K562 (cell line): ENCODE data around the gene SLC13A4. TPM values are rescaled to one million over a fixed set of nuclear protein-coding genes. Genes with fewer than 3 reads are reported as not detected.

Experiments used
- CAMTA2 ChIP-seq: fragments of 250-450 bp; sonication (Bioruptor Pico); conservative IDR thresholded peaks from 2 replicates; pipeline ENCODE4 v1.5.1; 2022
- CUX1 ChIP-seq: fragments of 200-800 bp; sonication (Bioruptor generic); IDR thresholded peaks from 2 replicates; pipeline ENCODE4 v1.6.1; 2016; ENCODE audit warnings: missing genetic modification characterization, missing compliant biosample characterization
- ETS1 ChIP-seq: conservative IDR thresholded peaks from 2 replicates; pipeline ENCODE4 v1.6.1; 2011; ENCODE audit warnings: low read depth, mild to moderate bottlenecking, low read length; ENCODE audit not compliant: control insufficient read depth
- GATA2 ChIP-seq: sonication (generic); formaldehyde crosslinking; IDR thresholded peaks from 2 replicates; pipeline ENCODE4 v1.4.0; 2020; ENCODE audit warnings: mild to moderate bottlenecking, missing genetic modification reagents
- POU5F1 ChIP-seq: fragments of 150-350 bp; IDR thresholded peaks from 2 replicates; pipeline ENCODE4 v1.6.1; 2014; ENCODE audit warnings: borderline replicate concordance, low read length, low read depth, mild to moderate bottlenecking; ENCODE audit not compliant: partially characterized antibody
- PTRF ChIP-seq: fragments of 450-650 bp; IDR thresholded peaks from 2 replicates; pipeline ENCODE4 v1.6.1; 2016; ENCODE audit warnings: mild to moderate bottlenecking, missing genetic modification characterization, missing compliant biosample characterization
- TBL1XR1 ChIP-seq, 2 experiments: IDR thresholded peaks; 2 replicates each; pipeline ENCODE4 v1.6.1; 2012; ENCODE audit warnings: improper control_type of control experiment in 2 of 2, low read length in 2 of 2, mild to moderate bottlenecking in 1 of 2
- TSHZ1 ChIP-seq: fragments of 250-450 bp; sonication (Bioruptor Pico); IDR thresholded peaks from 2 replicates; pipeline ENCODE4 v1.4.0; 2020; ENCODE audit warnings: mild to moderate bottlenecking, moderate library complexity
- ZNF699 ChIP-seq: fragments of 250-450 bp; sonication (Bioruptor Pico); IDR thresholded peaks from 2 replicates; pipeline ENCODE4 v1.8.0; 2021; ENCODE audit warnings: mild to moderate bottlenecking, moderate library complexity; ENCODE audit not compliant: insufficient replicate concordance
- polyA plus RNA-seq, 8 experiments: library from polyadenylated mRNA; depleted of rRNA in 4 of 8; stranded (reverse) in 5 of 8; unstranded in 3 of 8; fragments of >200 nt; fragmentation: Nextera tagmentation in 2 of 8; fragmentation: Illumina TruSeq in 1 of 8; extraction: Ambion mirVana in 2 of 8; extraction: Trizol in 1 of 8; gene quantifications; 2 replicates each; pipeline versions ENCODE4 v1.2.1 to v1.2.3, GENCODE V29; 2011 to 2014; ENCODE audit warnings: inconsistent platforms in 1 of 8, missing spikeins in 1 of 8
- total RNA-seq, 7 experiments: library from RNA; depleted of rRNA in 6 of 7; stranded (reverse); fragments of >200 nt in 6 of 7; fragmentation: Illumina TruSeq in 2 of 7; extraction: Trizol in 2 of 7; gene quantifications; 2 replicates each; pipeline versions ENCODE4 v1.2.1 to v1.2.3, GENCODE V29; 2011 to 2021; ENCODE audit warnings: low replicate concordance in 1 of 7
- TF ChIP-seq, protein P1 (sequence below): fragments of 450-650 bp; formaldehyde crosslinking; IDR thresholded peaks from 2 replicates; pipeline ENCODE4 v1.4.0; 2020; ENCODE audit warnings: mild to moderate bottlenecking, moderate library complexity
- TF ChIP-seq, protein P2 (sequence below): sonication (generic); formaldehyde crosslinking; IDR thresholded peaks from 2 replicates; pipeline ENCODE4 v1.4.0; 2020; ENCODE audit warnings: mild to moderate bottlenecking, missing genetic modification reagents

Gene SLC13A4
- total and polyA plus RNA-seq, 9 of the 15 experiments (the other 6 are each of a cell fraction or from before 2014, with no cell fraction given): 0.11 to 1.0 (median 0.36) TPM

- TF ChIP-seq ZNF699 (CRISPR knock-in tag): no peak
- no peak for TF ChIP-seq POU5F1
- TF ChIP-seq ETS1: no peak
- no peak for TF ChIP-seq PTRF (tag)
- no peak for TF ChIP-seq TSHZ1
- TF ChIP-seq TBL1XR1 (IDR thresholded peaks at IDR 0.05; ENCODE audit: low read length in 2 of 2): no peak
- no peak for TF ChIP-seq CUX1 (CRISPR knock-in tag)
- TF ChIP-seq, protein P1, sequence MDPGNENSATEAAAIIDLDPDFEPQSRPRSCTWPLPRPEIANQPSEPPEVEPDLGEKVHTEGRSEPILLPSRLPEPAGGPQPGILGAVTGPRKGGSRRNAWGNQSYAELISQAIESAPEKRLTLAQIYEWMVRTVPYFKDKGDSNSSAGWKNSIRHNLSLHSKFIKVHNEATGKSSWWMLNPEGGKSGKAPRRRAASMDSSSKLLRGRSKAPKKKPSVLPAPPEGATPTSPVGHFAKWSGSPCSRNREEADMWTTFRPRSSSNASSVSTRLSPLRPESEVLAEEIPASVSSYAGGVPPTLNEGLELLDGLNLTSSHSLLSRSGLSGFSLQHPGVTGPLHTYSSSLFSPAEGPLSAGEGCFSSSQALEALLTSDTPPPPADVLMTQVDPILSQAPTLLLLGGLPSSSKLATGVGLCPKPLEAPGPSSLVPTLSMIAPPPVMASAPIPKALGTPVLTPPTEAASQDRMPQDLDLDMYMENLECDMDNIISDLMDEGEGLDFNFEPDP: no peak
- no peak for TF ChIP-seq GATA2
- no peak for TF ChIP-seq CAMTA2 (CRISPR knock-in tag)
- TF ChIP-seq, protein P2, sequence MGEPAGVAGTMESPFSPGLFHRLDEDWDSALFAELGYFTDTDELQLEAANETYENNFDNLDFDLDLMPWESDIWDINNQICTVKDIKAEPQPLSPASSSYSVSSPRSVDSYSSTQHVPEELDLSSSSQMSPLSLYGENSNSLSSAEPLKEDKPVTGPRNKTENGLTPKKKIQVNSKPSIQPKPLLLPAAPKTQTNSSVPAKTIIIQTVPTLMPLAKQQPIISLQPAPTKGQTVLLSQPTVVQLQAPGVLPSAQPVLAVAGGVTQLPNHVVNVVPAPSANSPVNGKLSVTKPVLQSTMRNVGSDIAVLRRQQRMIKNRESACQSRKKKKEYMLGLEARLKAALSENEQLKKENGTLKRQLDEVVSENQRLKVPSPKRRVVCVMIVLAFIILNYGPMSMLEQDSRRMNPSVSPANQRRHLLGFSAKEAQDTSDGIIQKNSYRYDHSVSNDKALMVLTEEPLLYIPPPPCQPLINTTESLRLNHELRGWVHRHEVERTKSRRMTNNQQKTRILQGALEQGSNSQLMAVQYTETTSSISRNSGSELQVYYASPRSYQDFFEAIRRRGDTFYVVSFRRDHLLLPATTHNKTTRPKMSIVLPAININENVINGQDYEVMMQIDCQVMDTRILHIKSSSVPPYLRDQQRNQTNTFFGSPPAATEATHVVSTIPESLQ (CRISPR knock-in tag): no peak
Measured at GRCh38 chr7:135661311-135662122, 66.5 kb downstream of the SLC13A4 start (continued).
